H1 (cell line): ENCODE data around the gene CPM. TPM values are rescaled to one million over a fixed set of nuclear protein-coding genes. Genes with fewer than 3 reads are reported as not detected.

Experiments used
- CTCF ChIA-PET: fragments of 300-600 bp; sonication (Branson Sonifier 250); formaldehyde crosslinking; loops from one replicate; lab custom pipeline; 2021; ENCODE audit not compliant: partially characterized antibody; lab: Charles Lee
- POLR2A ChIA-PET: fragments of 300-600 bp; sonication (Branson Sonifier 250); formaldehyde crosslinking; loops from one replicate; lab custom pipeline; 2021; ENCODE audit warnings: inconsistent platforms; ENCODE audit not compliant: partially characterized antibody; lab: Charles Lee
- DNase-seq, 2 experiments: peaks; one replicate each; pipeline versions ENCODE4 v3.0.0 to v3.0.0-alpha.2; 2010 to 2022; ENCODE audit warnings: low spot score in 2 of 2, low read depth in 1 of 2, mixed read lengths in 1 of 2
- FAIRE-seq: peaks from 2 replicates; lab custom pipeline; 2011; peaks lifted over from hg19 to GRCh38; lab: Jason Lieb, UNC
- H2AFZ ChIP-seq: 2 replicates; pipeline ENCODE4 v1.8.1; 2012; ENCODE audit warnings: low read length, inconsistent platforms
- H2AK5ac ChIP-seq: 2 replicates; pipeline ENCODE4 v1.6.1; 2013; ENCODE audit warnings: low read depth, low read length
- H2BK120ac ChIP-seq: replicated peaks from 2 replicates; pipeline ENCODE3; 2013; ENCODE audit warnings: low read depth, low read length, inconsistent platforms
- H2BK12ac ChIP-seq: 2 replicates; pipeline ENCODE4 v1.6.1; 2013; ENCODE audit warnings: low read depth, low read length
- H2BK15ac ChIP-seq: 2 replicates; pipeline ENCODE4 v1.6.1; 2013; ENCODE audit warnings: low read length
- H2BK20ac ChIP-seq: 2 replicates; pipeline ENCODE4 v1.6.1; 2013; ENCODE audit warnings: low read length
- H2BK5ac ChIP-seq: 2 replicates; pipeline ENCODE4 v1.6.1; 2013; ENCODE audit warnings: low read depth, low read length
- H3K14ac ChIP-seq: 2 replicates; pipeline ENCODE4 v1.6.1; 2013; ENCODE audit warnings: inconsistent platforms; ENCODE audit not compliant: insufficient read length
- H3K18ac ChIP-seq: 2 replicates; pipeline ENCODE4 v1.6.1; 2013; ENCODE audit warnings: low read length; ENCODE audit errors: extremely low read depth
- H3K23ac ChIP-seq: 2 replicates; pipeline ENCODE4 v1.6.1; 2013; ENCODE audit warnings: inconsistent platforms; ENCODE audit not compliant: insufficient read length
- H3K23me2 ChIP-seq: 2 replicates; pipeline ENCODE4 v1.6.1; 2013; ENCODE audit warnings: low read depth, low read length
- H3K27ac ChIP-seq: 2 replicates; pipeline ENCODE4 v1.6.1; 2011; ENCODE audit warnings: low read depth, low read length, inconsistent platforms
- H3K27me3 ChIP-seq, 4 experiments: replicated peaks in 1 of 4; 1 replicate in 1 of 4; 2 replicates in 3 of 4; pipeline versions ENCODE4 v1.6.1 to v1.8.1; 2011 to 2013; ENCODE audit warnings: low read length in 3 of 4, mild to moderate bottlenecking in 3 of 4, inconsistent platforms in 2 of 4, mixed read lengths in 2 of 4, moderate library complexity in 1 of 4; ENCODE audit not compliant: control insufficient read depth in 3 of 4, insufficient read depth in 3 of 4; ENCODE audit errors: extremely low read depth in 1 of 4
- H3K36me3 ChIP-seq, 4 experiments: 2 replicates each; pipeline versions ENCODE4 v1.6.1 to v1.8.1; 2011 to 2013; ENCODE audit warnings: mild to moderate bottlenecking in 4 of 4, low read length in 3 of 4, moderate library complexity in 2 of 4, control low read depth in 1 of 4, inconsistent platforms in 1 of 4; ENCODE audit not compliant: insufficient read depth in 4 of 4, control insufficient read depth in 2 of 4
- H3K4ac ChIP-seq: replicated peaks from 2 replicates; pipeline ENCODE3; 2013; ENCODE audit warnings: low read length, low read depth, mixed read lengths, inconsistent platforms; ENCODE audit not compliant: insufficient read length
- H3K4me1 ChIP-seq, 4 experiments: replicated peaks in 1 of 4; 1 replicate in 1 of 4; 2 replicates in 3 of 4; pipeline versions ENCODE4 v1.6.1 to v1.8.1; 2011 to 2013; ENCODE audit warnings: low read length in 3 of 4, inconsistent platforms in 2 of 4, mixed read lengths in 1 of 4; ENCODE audit not compliant: insufficient read depth in 4 of 4, control insufficient read depth in 3 of 4
- H3K4me2 ChIP-seq, 2 experiments: 2 replicates each; pipeline versions ENCODE4 v1.6.1 to v1.8.1; 2011 to 2013; ENCODE audit warnings: low read depth in 2 of 2, low read length in 2 of 2, control low read depth in 1 of 2, inconsistent platforms in 1 of 2, mild to moderate bottlenecking in 1 of 2; ENCODE audit not compliant: insufficient read depth in 1 of 2
- H3K4me3 ChIP-seq, 4 experiments: fragments of 200-600, 300-600 bp in 1 of 4; sonication (generic), shearing (Covaris generic), sonication (Bioruptor Twin) in 1 of 4; 2 replicates each; pipeline versions ENCODE4 v1.5.1 to v1.8.1; 2011 to 2016; ENCODE audit warnings: low read length in 4 of 4, low read depth in 3 of 4, control low read depth in 2 of 4, inconsistent platforms in 2 of 4, mild to moderate bottlenecking in 2 of 4, mixed read lengths in 1 of 4, moderate library complexity in 1 of 4; ENCODE audit not compliant: insufficient read depth in 2 of 4; ENCODE audit errors: extremely low read depth in 1 of 4
- H3K56ac ChIP-seq: replicated peaks from 2 replicates; pipeline ENCODE3; 2013; ENCODE audit warnings: low read depth, mild to moderate bottlenecking, mixed read lengths, low read length, inconsistent platforms; ENCODE audit not compliant: insufficient read length
- H3K79me1 ChIP-seq: 2 replicates; pipeline ENCODE4 v1.6.1; 2013; ENCODE audit warnings: low read depth, low read length, control low read depth
- H3K79me2 ChIP-seq, 2 experiments: 2 replicates each; pipeline versions ENCODE4 v1.6.1 to v1.8.1; 2012 to 2013; ENCODE audit warnings: low read length in 2 of 2, mild to moderate bottlenecking in 2 of 2, inconsistent platforms in 1 of 2; ENCODE audit not compliant: insufficient read depth in 2 of 2, control insufficient read depth in 1 of 2
- H3K9ac ChIP-seq, 4 experiments: replicated peaks in 1 of 4; 1 replicate in 1 of 4; 2 replicates in 3 of 4; pipeline versions ENCODE4 v1.6.1 to v1.8.1; 2011 to 2013; ENCODE audit warnings: low read depth in 3 of 4, low read length in 3 of 4, control low read depth in 2 of 4, mild to moderate bottlenecking in 2 of 4, moderate library complexity in 2 of 4, inconsistent platforms in 1 of 4; ENCODE audit errors: extremely low read depth in 1 of 4
- H3K9me3 ChIP-seq, 2 experiments: 2 replicates each; pipeline versions ENCODE4 v1.6.1 to v1.8.1; 2012 to 2013; ENCODE audit warnings: mild to moderate bottlenecking in 2 of 2, moderate library complexity in 2 of 2, control low read depth in 1 of 2, inconsistent platforms in 1 of 2, low read depth in 1 of 2, low read length in 1 of 2, mixed read lengths in 1 of 2; ENCODE audit not compliant: insufficient read depth in 2 of 2
- H4K20me1 ChIP-seq, 2 experiments: replicated peaks in 1 of 2; 2 replicates each; pipeline versions ENCODE3 to v1.8.1; 2011 to 2013; ENCODE audit warnings: inconsistent platforms in 2 of 2, low read length in 2 of 2, mild to moderate bottlenecking in 1 of 2; ENCODE audit not compliant: insufficient read depth in 2 of 2, control insufficient read depth in 1 of 2
- H4K5ac ChIP-seq: 2 replicates; pipeline ENCODE4 v1.6.1; 2013; ENCODE audit warnings: low read length, low read depth, mixed read lengths, inconsistent platforms; ENCODE audit not compliant: insufficient read length
- H4K8ac ChIP-seq: 2 replicates; pipeline ENCODE4 v1.8.0; 2013; ENCODE audit warnings: mild to moderate bottlenecking, moderate library complexity, low read length, inconsistent platforms; ENCODE audit not compliant: insufficient read depth; ENCODE audit errors: extremely low read depth
- H4K91ac ChIP-seq: replicated peaks from 2 replicates; pipeline ENCODE3; 2013; ENCODE audit warnings: low read length, mixed read lengths, inconsistent platforms; ENCODE audit not compliant: insufficient read length
- KDM4A ChIP-seq: IDR thresholded peaks from one replicate; pipeline ENCODE4 v1.7.1; 2012; ENCODE audit warnings: low read depth, mild to moderate bottlenecking, moderate library complexity, low read length, inconsistent platforms; ENCODE audit not compliant: severe bottlenecking
- MAFK ChIP-seq: IDR thresholded peaks from 2 replicates; pipeline ENCODE4 v1.6.1; 2012; ENCODE audit warnings: low read depth, mild to moderate bottlenecking, improper control_type of control experiment, low read length
- POLR2AphosphoS5 ChIP-seq: IDR thresholded peaks from 2 replicates; pipeline ENCODE4 v1.6.1; 2011; ENCODE audit warnings: low read depth, low read length
- RXRA ChIP-seq: IDR thresholded peaks from 2 replicates; pipeline ENCODE4 v1.6.1; 2011; ENCODE audit warnings: low read depth, mild to moderate bottlenecking, low read length, moderate library complexity; ENCODE audit not compliant: insufficient read depth
- SRF ChIP-seq: IDR thresholded peaks from 2 replicates; pipeline ENCODE4 v1.6.1; 2011; ENCODE audit warnings: mild to moderate bottlenecking, low read depth, low read length, moderate library complexity
- WGBS, 2 experiments: shearing (Covaris generic) in 1 of 2; methylation state at CpG; one replicate each; pipeline versions ENCODE4 v1.1.6 to v1.1.7; 2013 to 2015; ENCODE audit warnings: low lambda C conversion rate in 2 of 2, mixed read lengths in 2 of 2, inconsistent platforms in 1 of 2, low coverage in 1 of 2, missing lambda C conversion rate in 1 of 2; ENCODE audit not compliant: insufficient replicate concordance in 2 of 2, insufficient coverage in 1 of 2, insufficient read length in 1 of 2; ENCODE audit errors: extremely low coverage in 1 of 2, missing lambda C conversion rate in 1 of 2; 5-methylcytosine and 5-hydroxymethylcytosine counted together
- polyA plus RNA-seq, 7 experiments: library from polyadenylated mRNA; depleted of rRNA in 3 of 7; stranded (reverse) in 5 of 7; unstranded in 2 of 7; fragments of >200 nt in 5 of 7; fragments of 200-250 nt in 2 of 7; gene quantifications; 1 replicate in 5 of 7; 2 replicates in 1 of 7; 4 replicates in 1 of 7; pipeline versions ENCODE4 v1.2.1 to v1.2.3, GENCODE V29; 2011 to 2013; ENCODE audit warnings: missing spikeins in 2 of 7, mixed read lengths in 2 of 7
- total RNA-seq: library from RNA; stranded (reverse); fragmentation: NEBNext Ultra II Directional; extraction: Animal tissue kit (Norgen Biotek cat#: 25700); gene quantifications from 2 replicates; pipeline ENCODE4 v1.2.1, GENCODE V29; 2021

CPM gene
- total and polyA plus RNA-seq, 2 of the 8 experiments (the other 6 are each of a cell fraction or from before 2014, with no cell fraction given) = 0.33 to 3.1 TPM

- Histone ChIP-seq H3K56ac (no peak overlapping the region), H3K9me3 (no peaks in the 10 kb centered on the region), H3K23ac (no peak overlapping the region), H3K9ac (no peak overlapping the region), H4K20me1 (no peaks in the 10 kb centered on the region), H4K5ac (no peak overlapping the region), H3K14ac (no peak overlapping the region), H3K27ac (no peak overlapping the region), H3K36me3 (no peaks in the 10 kb centered on the region), H3K4ac (no peak overlapping the region), H3K4me3 (0 out of 8 replicates have a peak overlapping the region, but pooled peaks of 1 of the 4 experiments have one; percentile 4), H2AK5ac (no peak overlapping the region), H3K27me3 (peaks cover 0 to 1% (median 0%) of the 10 kb centered on the region in 4 experiments; a peak in 1 of 7 replicates), H3K79me1 (no peaks in the 10 kb centered on the region), H4K91ac (no peak overlapping the region), H3K18ac (no peak overlapping the region), H3K4me1 (peaks cover 0 to 3% (median 1%) of the 10 kb centered on the region in 4 experiments; a peak in 2 of 7 replicates), H3K4me2 (no peak overlapping the region; a peak in 1 of 4 replicates), H3K23me2 (no peaks in the 10 kb centered on the region), H2BK120ac (no peak overlapping the region), H2BK12ac (no peak overlapping the region), H2AFZ (no peak overlapping the region; the same call in 1 of the 2 replicates), H2BK5ac (no peak overlapping the region), H2BK15ac (no peak overlapping the region), H4K8ac (no peak overlapping the region), H3K79me2 (no peaks in the 10 kb centered on the region), H2BK20ac (no peak overlapping the region)
- FAIRE-seq (no peak), DNase-seq (no peak)
- CTCF ChIA-PET = no interaction called here
- POLR2A ChIA-PET = no interaction called here
- WGBS, 2 experiments = 88% methylated on average over 5 of the region's 5 CpGs; no CpG with 5 or more reads in 1 of the 2 experiments
- no peak for TF ChIP-seq SRF
- no peak for TF ChIP-seq RXRA
- no peak for TF ChIP-seq KDM4A
- TF ChIP-seq MAFK = no peak
- no peak for TF ChIP-seq POLR2AphosphoS5
Measured at GRCh38 chr12:68962877-68963855, 30.2 kb upstream of the CPM start.
